HG03469 (cell line): ENCODE measurements around the gene TAF1B.

Experiments
- ATAC-seq: cut with Tn5 transposase; IDR thresholded peaks from one replicate; pipeline ENCODE4 v1.9.1; 2021; ENCODE audit warnings: mild to moderate bottlenecking, moderate library complexity, moderate number of reproducible peaks; ENCODE audit not compliant: unreplicated experiment

Gene TAF1B

GRCh38 chr2:9937258-9937657 lies 94.0 kb downstream of the TAF1B start:
- no peak for ATAC-seq

DNA sequence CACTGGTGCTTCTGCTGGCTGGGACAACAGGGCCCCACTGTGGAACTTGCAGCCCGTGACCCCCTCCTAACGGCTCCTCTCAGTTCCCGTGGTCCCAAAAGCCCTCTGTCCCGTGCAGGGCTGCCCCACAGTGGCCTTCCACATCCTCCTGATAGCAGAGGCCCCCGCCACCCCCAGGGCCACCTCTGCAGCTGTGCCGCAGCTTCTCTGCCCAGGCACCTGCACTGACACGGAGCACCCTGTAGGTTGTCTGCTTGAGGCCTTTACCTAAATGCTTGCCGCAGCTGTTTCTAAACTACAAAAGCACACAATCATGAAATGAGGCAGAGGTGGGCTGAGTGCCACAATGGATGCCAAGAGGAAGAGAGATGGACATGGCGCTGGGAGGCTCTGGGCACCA lies 94.7 kb downstream of the TAF1B start:
- ATAC-seq = no peak

- no peak for ATAC-seq
Observed at GRCh38 chr2:9939587-9940485, 96.6 kb downstream of the TAF1B start.

GRCh38 chr2:9941196-9941995 lies 98.1 kb downstream of the TAF1B start:
- ATAC-seq = no peak

GRCh38 chr2:9941996-9942390 lies 98.7 kb downstream of the TAF1B start:
- no peak for ATAC-seq

DNA sequence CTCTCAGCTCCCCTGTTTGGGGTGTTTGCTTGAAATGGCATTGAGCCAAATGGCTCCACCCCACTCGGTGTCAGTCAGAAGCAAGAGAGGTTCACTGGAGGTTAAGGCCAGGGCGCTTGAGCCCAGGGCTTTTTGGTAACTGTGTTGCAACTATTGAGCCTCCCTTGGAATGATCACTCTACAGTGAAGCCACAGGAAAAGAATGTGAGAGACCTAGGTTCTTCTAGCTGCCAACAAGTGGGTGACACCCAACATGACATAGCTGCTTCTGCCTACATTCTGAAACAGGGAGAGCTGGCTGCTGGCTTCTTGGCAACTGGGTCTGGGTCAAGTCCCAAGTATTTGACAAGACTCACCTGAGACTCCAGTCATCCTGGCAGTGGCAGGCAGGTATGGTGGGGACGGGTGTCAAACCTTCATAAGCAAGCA lies 101.1 kb downstream of the TAF1B start:
- ATAC-seq = no peak

- ATAC-seq = no peak
Observed at GRCh38 chr2:9945596-9945995, 102.3 kb downstream of the TAF1B start.

DNA sequence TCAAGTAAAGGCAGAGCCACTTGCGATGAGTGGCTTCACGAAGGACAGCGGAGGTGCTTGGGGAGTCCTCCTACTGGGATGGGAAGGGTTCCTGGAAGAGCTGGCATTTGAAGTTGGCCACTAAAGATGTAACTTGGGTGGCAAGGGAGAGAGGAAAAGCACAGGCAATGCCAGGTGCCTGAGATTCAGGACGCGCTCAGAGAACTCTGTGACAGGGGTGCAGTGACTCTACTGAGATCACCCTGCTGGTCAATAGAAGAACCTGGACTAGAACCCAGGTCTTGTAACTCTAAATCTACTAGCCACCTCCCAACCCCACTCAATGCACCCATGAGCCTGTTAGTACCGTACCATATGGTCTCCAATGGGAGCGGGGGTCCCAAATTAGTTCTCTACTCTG lies 102.8 kb downstream of the TAF1B start:
- ATAC-seq = no peak

DNA sequence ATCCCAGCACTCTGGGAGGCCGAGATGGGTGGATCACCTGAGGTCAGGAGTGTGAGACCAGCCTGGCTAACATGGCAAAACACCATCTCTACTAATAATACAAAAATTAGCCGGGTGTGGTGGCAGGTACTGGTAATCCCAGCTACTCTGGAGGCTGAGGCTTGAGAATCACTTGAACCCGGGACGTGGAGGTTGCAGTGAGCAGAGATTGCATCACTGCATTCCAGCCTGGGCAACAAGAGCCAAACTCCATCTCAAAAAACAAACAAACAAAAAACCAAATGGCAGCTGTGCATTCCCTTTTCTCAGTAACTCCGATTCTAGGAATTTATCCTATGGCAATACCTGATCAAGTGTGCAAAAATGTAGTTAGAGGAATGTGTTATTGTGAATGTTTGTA lies 103.5 kb downstream of the TAF1B start:
- no peak for ATAC-seq

DNA sequence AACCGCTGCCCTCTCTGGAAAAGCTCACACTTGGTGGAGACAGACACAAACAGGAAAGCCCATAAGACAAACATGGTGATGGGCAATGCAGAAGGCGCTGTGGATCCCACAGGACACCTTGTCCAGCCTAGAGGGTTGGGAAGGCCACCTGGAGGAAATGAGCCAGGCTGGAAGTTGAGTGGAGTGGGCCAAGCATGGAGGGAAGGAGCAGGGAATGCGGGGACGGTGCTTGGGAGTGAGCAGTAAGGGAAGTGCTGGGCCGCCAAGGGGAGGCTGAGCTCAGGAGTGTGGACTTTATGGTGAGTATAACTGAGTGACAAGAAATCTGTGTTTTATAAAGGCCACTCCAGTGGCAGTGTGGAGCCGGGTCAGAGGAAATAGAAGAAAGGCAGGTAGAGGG lies 105.4 kb downstream of the TAF1B start:
- no peak for ATAC-seq

DNA sequence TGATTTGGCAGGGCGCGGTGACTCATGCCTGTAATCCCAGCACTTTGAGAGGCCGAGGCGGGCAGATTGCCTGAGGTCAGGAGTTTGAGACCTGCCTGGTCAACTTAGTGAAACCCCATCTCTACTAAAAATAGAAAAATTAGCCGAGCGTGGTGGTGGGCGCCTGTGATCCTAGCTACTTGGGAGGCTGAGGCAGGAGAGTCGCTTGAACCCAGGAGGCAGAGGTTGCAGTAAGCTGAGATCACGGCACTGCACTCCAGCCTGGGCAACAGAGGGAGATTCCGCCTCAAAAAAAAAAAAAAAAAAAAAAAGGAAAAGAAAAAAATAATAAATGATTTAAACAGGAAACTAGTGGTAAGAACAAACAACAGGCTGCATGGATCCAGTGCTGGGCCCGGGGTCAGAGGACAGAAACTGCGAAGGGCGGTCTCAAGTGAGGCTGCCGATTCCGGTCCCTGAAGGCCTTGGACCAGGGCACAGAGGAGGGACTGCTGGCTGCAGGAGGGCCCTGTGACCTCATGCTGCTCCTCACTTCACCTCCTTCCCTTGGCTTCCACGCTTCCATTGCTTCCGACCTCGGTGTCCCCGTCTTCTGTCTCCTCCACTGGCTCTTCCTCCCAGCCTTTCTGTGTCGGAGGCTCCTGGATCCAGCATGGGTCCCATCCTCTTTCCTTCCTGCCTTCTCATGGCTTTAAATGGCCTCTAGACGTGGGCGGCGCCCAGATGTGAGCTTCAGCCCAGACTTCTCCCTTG lies 106.1 kb downstream of the TAF1B start:
- ATAC-seq = no peak

GRCh38 chr2:9949992-9950520 lies 106.8 kb downstream of the TAF1B start:
- no peak for ATAC-seq

DNA sequence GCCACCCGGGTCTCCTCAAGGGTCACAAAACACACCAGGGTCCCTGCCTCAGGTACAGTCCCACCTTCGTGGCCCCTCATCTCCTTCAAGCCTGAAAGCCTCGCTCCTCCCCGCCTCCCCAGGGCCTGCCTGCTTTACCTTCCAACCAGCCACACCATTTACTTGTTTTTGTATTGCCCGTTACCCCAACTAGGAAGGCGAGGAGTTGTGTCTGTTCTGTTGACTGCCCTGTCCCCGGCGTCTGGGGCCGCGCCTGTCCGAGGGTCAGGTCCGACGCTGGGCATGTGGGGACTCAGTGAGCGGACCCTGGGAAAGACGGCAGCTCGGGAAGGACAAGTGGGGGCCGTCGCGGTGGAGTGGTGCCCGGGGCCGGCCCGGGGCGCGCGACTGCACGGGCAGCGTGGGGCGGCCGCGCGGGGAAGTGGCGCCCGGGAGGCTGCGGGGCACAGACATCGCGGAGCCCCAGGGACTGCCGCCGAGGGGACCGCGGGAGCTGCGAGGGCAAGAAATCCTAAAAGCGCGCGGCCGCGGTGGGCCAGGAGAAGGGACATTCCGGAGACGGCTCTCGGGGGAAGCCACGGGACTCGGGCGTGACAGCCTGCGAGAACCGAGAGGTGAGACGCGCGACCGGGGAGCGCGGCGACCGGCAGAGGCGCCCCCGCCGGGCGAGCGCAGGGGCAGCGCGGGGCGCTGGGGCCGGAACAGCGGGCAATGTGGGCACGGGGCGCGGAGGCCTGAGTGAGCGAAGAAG lies 107.4 kb downstream of the TAF1B start:
- peak; percentile 21 for ATAC-seq

- no peak for ATAC-seq
Observed at GRCh38 chr2:9951272-9951521, 107.9 kb downstream of the TAF1B start.

- peak; percentile 89 for ATAC-seq
Observed at GRCh38 chr2:9951522-9952285, 108.4 kb downstream of the TAF1B start, which contains the start of gene GRHL1. GRHL1 (plus strand) TSS chr2:9951693; CDS start chr2:9951834, 141 bp downstream.

DNA sequence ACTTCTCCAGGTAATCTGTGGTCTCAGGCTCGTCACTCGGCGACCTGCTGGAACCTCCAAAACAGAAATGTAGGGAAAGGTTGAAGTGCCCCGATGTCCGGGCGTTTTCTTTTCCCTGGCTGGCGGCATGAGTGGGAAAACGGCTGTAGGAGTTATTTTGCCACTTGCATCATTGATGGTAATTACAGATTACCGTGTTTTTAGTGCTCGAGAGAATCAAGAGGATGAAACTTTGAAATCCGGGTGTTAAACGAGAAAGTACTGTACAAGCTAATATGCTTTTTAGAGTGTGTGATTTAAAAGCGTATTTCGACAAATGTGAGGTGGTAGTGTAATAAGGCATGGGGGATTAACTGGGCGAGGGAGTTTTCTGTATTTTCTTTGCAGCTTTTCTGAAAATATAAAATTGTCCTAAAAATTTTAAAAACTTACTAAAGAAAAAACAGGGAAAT lies 109.0 kb downstream of the TAF1B start:
- no peak for ATAC-seq

- ATAC-seq = no peak
Observed at GRCh38 chr2:9952856-9953503, 109.7 kb downstream of the TAF1B start.

DNA sequence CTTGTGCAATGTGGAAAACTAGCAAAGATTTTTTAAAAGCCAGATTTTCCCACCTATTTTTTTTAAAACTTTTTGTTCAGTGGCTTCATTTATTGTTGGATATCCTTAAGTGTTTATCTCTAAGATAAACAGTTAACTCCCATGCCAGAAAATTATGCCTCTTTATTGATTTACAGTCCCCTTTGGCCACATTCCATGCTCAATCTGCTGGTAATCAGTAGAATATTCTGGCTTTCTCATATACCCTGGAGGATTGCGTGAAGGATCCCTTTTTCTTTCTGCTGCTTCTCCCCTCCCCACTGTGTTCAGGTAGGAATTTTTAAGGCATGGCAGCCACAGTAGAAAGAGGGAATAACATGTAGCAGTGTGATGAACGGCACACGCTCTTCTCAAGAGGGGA lies 110.9 kb downstream of the TAF1B start:
- no peak for ATAC-seq

DNA sequence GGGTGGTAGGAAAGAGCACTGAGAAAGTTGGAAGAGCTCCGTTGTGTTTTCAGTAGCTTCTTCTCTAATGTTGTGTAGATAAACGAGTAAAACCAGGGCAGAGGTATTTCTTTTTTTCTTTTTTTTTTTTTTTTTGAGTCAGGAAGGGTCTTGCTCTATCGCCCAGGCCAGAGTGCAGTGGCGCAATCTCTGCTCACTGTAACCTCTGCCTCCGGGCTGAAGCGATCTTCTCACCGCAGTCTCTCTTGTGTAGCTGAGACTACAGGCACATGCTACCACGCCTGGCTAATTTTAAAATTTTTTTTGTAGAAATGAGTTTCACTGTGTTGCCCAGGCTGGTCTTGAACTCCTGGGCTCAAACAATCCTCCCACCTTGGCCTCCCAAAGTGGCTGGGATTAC lies 114.8 kb downstream of the TAF1B start:
- ATAC-seq = no peak
